SJCRH30 (cell line): ENCODE data around the gene CDK6. TPM values are rescaled to one million over a fixed set of nuclear protein-coding genes. Genes with fewer than 3 reads are reported as not detected.

Source experiments
- DNase-seq, 2 experiments: peaks; one replicate each; pipeline ENCODE4 v3.0.0-alpha.2; 2015 to 2020
- H3K27ac ChIP-seq: fragments of 250-450 bp; sonication (Bioruptor Pico); 2 replicates; pipeline ENCODE4 v1.5.1; 2020; ENCODE audit warnings: mild to moderate bottlenecking, moderate library complexity
- H3K27me3 ChIP-seq: fragments of 250-450 bp; sonication (Bioruptor Pico); 2 replicates; pipeline ENCODE4 v1.5.1; 2020; ENCODE audit warnings: mild to moderate bottlenecking, moderate library complexity
- H3K36me3 ChIP-seq: fragments of 250-450 bp; sonication (Bioruptor Pico); 2 replicates; pipeline ENCODE4 v1.5.1; 2020; ENCODE audit warnings: mild to moderate bottlenecking, moderate library complexity
- H3K4me1 ChIP-seq: fragments of 250-450 bp; sonication (Bioruptor Pico); 2 replicates; pipeline ENCODE4 v1.5.1; 2020; ENCODE audit warnings: mild to moderate bottlenecking, moderate library complexity
- H3K4me3 ChIP-seq: fragments of 250-450 bp; sonication (Bioruptor Pico); 2 replicates; pipeline ENCODE4 v1.5.1; 2020; ENCODE audit warnings: mild to moderate bottlenecking, moderate library complexity
- H3K9me3 ChIP-seq: fragments of 250-450 bp; sonication (Bioruptor Pico); replicated peaks from 2 replicates; pipeline ENCODE4 v1.5.1; 2020; ENCODE audit warnings: mild to moderate bottlenecking, moderate library complexity
- total RNA-seq: library from RNA; depleted of rRNA; stranded (reverse); fragments of >200 nt; shearing (Covaris generic); gene quantifications from 2 replicates; pipeline ENCODE4 v1.2.3, GENCODE V29; 2014

The CDK6 gene
- total RNA-seq, 1 experiment from 2014 or later: 194 TPM

DNA sequence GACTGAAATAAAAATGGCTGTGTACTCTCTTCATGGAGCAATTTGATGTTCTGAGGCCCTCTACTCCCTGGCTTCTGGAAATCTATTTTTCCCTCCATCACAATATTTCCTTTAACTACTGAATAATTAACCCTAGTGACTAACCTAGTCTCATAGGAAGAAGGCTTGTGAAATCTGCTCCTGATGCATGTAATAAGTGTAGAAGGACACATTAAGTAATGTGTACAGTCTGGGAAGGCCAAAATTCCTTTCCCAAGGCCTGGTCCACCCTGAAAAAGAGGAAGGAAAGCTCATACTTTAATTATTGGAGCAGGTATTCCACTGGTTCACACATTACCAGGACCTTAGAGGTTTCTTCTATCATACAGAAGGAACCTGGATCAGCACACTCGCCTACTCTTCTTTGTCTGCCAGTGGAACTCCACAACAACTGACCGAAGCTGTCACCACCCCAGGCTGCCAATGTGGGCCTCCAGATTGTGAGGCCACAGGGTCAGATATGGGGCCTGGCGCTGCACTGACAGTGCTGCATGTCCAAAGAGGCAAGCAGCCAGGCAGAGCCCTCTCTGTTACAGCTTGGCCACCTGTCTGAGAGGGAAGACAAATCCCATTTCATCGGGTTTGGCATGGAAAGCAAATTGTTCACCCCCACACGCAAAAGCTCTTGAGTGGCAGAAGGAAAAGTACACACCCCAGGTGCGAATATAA lies 191.8 kb downstream of the CDK6 start:
- Histone ChIP-seq H3K9me3 (no peaks in the 10 kb centered on the region), H3K4me3 (no peak overlapping the region), H3K27ac (peak overlapping the region; percentile 15; the same call in 1 of the 2 replicates), H3K27me3 (no peaks in the 10 kb centered on the region), H3K4me1 (peaks cover 40% of the 10 kb centered on the region), H3K36me3 (peaks cover 19% of the 10 kb centered on the region; the same call in 1 of the 2 replicates)
- peak in 1 of 2 experiments; percentile 44 for DNase-seq

DNA sequence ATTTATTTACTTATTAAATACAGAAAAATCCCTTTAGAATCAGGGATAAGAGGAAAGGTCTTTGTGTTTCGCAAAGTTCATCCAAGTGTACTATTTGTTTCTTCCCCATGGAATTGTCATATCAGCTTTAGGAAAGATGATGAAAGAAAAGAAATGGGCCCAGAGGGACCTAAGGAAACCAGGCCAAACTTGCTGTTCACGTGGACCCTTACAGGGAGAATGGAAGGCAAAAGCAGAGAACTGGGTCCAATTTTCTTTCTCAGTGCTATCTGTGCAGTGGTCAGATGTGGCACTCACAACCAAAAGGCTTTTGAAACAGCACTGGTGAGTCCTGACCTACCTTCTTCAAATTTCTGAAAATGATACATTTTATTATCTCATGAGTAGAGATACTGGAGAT lies 192.6 kb downstream of the CDK6 start:
- peaks cover 25% of the 10 kb centered on the region; the same call in 1 of the 2 replicates for H3K36me3 ChIP-seq
- H3K9me3 ChIP-seq: no peaks in the 10 kb centered on the region
- peaks cover 40% of the 10 kb centered on the region for H3K4me1 ChIP-seq
- no peaks in the 10 kb centered on the region for H3K27me3 ChIP-seq
- no peak overlapping the region for H3K27ac ChIP-seq
- DNase-seq: no peak
- no peak overlapping the region for H3K4me3 ChIP-seq

DNA sequence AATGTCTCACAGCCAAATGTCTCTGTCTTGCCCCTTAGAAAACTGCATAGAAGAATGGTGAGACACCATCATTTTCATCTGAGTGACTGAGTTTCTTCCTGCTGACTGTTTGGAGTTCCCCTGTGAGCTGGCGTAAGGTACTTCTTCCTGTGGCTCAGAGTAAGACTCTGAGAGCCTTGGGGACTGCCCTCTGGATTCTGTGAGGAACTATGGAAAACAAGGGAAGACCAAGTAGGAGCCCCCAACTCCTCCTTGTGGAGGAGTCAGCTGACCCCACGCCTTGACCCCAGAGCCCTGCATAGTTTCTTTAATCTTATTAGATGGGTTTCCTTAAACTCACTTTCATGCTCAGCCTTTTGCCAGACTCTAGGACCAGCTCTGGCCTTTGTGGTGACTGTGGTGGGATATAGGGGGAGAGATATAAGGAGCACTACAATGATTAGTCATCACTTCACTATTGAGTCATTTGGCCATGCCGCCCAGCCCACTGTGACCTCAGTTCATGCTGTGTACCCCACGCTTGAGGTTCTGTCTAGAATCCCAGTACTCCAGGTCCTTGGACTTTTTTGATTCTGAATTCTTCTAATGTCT lies 194.4 kb downstream of the CDK6 start:
- peaks cover 27% of the 10 kb centered on the region; the same call in 1 of the 2 replicates for H3K36me3 ChIP-seq
- peak; percentile 28 to 45 for DNase-seq
- no peaks in the 10 kb centered on the region for H3K27me3 ChIP-seq
- peaks cover 34% of the 10 kb centered on the region for H3K4me1 ChIP-seq
- H3K27ac ChIP-seq: peak overlapping the region; percentile 43
- no peak overlapping the region for H3K4me3 ChIP-seq
- no peaks in the 10 kb centered on the region for H3K9me3 ChIP-seq

DNA sequence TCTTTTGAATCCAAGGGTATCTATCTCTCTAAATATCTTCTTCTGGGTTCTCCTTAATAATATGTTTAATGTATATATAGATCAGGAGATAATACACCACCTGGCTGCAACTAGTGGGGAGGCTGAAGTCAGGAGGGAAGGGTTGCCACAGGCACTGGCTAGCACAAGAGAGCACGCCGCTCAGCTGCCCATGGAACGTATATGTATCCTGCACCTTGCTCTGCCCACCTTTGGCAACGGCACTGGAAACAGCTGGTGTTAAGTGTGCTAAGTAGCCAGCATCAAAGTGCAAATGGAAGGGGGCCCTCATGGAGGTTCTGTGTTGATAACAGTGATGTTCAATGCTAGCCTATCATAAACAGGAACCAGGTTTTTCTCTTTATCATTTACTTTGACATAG lies 196.4 kb downstream of the CDK6 start:
- Histone ChIP-seq H3K4me1 (peaks cover 38% of the 10 kb centered on the region), H3K4me3 (no peak overlapping the region), H3K27me3 (no peaks in the 10 kb centered on the region), H3K9me3 (no peaks in the 10 kb centered on the region), H3K36me3 (peaks cover 24% of the 10 kb centered on the region; the same call in 1 of the 2 replicates), H3K27ac (no peak overlapping the region)
- no peak for DNase-seq

DNA sequence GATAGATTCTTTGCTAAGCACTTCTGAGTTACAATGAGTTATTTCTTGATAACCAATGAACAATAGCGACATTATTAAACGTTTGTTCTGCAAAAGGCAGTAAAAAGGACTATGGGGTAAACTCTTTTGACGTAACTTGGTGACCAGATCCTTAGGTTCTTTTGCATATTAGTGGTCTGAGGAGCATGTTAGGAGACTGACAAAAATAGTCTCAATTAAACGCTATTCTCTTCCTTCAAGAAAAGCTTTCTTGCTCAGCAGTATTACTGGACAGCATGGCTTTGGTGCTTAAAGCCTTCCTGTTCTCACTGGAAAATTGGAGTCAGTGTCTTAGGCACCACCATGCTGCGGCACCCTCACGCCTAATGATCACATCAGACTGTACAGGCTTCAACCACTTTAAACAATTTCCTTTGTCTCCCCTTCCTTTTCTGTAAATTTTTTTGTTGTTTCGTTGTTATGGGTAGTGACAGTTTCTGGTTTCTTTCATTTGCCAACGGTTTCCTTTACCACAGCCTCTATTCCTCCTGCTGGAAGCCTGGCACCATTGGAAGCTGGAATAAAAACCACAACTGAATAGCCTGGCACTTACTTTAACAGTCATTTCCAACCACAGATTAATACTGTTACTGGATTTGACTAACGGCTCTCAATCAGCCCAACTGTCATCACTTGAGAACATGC lies 197.0 kb downstream of the CDK6 start:
- Histone ChIP-seq H3K27ac (no peak overlapping the region), H3K9me3 (no peaks in the 10 kb centered on the region), H3K36me3 (peaks cover 24% of the 10 kb centered on the region; the same call in 1 of the 2 replicates), H3K4me3 (no peak overlapping the region), H3K27me3 (no peaks in the 10 kb centered on the region), H3K4me1 (peaks cover 38% of the 10 kb centered on the region)
- DNase-seq: no peak

DNA sequence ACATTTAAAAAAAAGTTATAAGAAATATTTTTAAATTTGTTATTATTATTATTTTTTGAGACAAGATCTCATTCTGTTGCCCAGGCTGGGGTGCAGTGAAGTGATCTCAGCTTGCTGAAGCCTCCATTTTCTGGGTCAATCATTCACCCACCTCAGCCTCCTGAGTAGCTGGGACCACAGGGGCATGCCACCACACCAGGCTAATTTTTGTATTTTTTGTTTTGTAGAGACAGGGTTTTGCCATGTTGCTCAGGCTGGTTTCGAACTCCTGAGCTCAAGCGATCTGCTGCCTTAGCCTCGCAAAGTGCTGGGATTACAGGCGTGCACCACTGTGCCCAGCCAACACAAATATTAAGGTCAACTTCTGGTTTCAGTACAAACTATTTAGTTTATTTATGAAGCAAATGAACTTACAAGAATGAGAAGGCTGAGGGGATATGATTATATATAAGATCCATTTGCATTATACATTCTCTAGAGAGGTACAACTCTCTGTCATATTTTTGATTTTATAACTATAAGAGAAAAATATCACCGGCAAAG lies 200.3 kb downstream of the CDK6 start:
- DNase-seq: no peak
- Histone ChIP-seq H3K27ac (peak overlapping the region; percentile 98), H3K27me3 (no peaks in the 10 kb centered on the region)

DNA sequence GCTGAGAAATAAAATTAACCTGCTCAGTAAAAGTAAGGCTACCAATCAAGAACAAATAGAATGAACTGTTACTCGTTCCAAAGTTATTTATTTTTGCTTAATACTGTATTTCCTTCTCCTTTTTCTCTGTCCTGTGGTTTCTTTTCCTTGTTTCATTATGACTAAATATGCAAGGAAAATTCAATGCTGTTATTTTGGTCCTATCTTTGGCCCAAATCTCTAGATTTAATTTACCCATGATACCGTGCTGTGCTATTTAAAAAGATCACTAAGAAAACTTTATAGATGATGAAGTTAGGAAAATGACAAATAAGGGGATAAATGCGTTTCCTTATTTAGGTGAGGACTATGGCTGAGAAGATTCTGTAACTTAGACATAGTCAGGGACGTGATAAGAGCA lies 200.8 kb downstream of the CDK6 start:
- no peak overlapping the region for H3K4me3 ChIP-seq
- no peaks in the 10 kb centered on the region for H3K27me3 ChIP-seq
- peaks cover 51% of the 10 kb centered on the region for H3K4me1 ChIP-seq
- peak overlapping the region; percentile 98 for H3K27ac ChIP-seq
- no peak for DNase-seq
- H3K36me3 ChIP-seq: peaks cover 12% of the 10 kb centered on the region; the same call in 1 of the 2 replicates
- H3K9me3 ChIP-seq: no peaks in the 10 kb centered on the region

More for the DNA sequence above, 200.3 kb downstream of the CDK6 start:
- peaks cover 48% of the 10 kb centered on the region for H3K4me1 ChIP-seq
- no peak overlapping the region for H3K4me3 ChIP-seq
- peaks cover 9% of the 10 kb centered on the region; the same call in 1 of the 2 replicates for H3K36me3 ChIP-seq
- H3K9me3 ChIP-seq: no peaks in the 10 kb centered on the region

DNA sequence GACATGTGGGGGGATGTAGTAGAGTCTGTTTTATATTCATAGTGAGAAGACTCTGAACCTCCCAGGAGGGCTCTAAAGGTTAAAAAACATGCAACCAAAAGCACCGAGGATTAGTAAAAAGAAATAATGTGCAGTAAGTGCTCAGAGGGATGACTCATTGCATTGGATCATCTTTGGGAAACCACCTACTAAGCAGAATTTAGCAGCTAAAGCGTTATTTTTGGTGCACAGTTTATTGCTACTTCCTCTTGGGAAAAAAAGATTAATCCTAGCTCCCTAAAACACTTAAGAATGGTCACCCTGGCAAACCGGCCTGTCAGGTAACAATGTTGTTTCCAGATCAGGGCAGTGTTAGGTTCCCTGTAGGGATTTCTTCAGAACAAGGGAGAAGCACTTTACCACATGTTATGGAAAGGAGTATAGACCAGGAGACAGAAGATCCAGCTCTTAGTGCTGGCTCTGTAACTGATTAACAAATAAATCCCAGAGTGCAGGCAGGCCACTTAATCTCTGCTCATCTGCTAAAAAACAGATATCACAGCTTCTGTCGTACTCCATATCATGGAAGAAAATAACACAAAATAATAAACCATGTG lies 201.4 kb downstream of the CDK6 start:
- H3K4me1 ChIP-seq: peaks cover 51% of the 10 kb centered on the region
- H3K27ac ChIP-seq: peak overlapping the region; percentile 98
- peak; percentile 49 to 86 for DNase-seq
- no peaks in the 10 kb centered on the region for H3K27me3 ChIP-seq
- no peak overlapping the region for H3K4me3 ChIP-seq
- H3K36me3 ChIP-seq: peaks cover 12% of the 10 kb centered on the region; the same call in 1 of the 2 replicates
- H3K9me3 ChIP-seq: peaks cover 2% of the 10 kb centered on the region; the same call in 1 of the 2 replicates

DNA sequence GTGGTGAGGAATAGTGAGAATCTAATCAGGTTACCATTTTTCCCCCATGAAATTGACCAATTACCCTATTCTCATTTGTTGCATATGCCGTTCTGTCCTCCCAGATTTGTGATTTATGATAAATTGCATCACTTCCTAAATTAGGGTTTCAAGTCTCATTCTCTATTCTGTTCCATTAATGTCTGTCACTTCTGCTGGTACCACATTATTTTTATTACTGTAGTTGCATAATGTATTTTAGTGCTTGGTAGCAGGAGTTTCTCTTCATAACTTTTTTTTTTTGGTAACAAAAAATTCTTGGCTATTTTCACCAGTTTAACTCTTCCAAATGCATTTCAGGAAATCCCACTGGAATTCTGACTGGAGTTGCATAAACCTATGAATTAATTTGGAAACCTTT lies 202.2 kb downstream of the CDK6 start:
- Histone ChIP-seq H3K27me3 (no peaks in the 10 kb centered on the region), H3K4me1 (peaks cover 51% of the 10 kb centered on the region), H3K4me3 (no peak overlapping the region), H3K36me3 (peaks cover 11% of the 10 kb centered on the region; the same call in 1 of the 2 replicates), H3K9me3 (peaks cover 8% of the 10 kb centered on the region; the same call in 1 of the 2 replicates), H3K27ac (peak overlapping the region; percentile 98)
- DNase-seq: peak in 1 of 2 experiments; percentile 76

DNA sequence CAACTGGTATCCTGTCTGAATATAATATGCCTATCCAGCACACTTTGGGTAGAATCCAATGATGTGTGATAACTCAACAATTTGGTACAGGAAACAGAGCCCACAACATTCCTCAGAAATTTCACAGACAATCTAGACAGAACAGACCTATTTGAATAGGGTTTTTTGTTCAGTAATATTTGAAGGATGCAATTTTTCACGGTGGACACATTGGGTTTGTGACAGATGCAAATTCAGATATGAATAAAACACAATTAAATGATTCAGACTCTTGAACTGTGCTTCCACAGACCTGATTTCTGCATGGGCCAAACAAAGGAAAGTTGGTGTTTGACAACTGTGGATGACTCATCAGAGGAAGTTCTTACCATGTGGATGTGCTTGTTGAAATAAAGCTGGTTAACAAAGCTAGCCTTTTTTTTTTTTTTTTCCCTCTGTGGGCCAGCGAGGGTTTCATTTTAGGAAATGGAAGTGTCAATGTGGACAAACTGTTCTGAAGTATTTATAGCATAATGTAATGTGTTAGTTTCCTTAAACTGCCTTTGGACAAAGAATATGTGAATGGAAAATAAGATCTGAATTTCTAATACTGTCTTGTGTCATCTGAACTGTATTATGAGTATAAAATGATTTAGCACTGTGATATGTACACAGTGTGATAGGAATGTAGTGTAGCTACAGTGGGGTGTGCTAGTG lies 203.0 kb downstream of the CDK6 start:
- DNase-seq: peak; percentile 90 to 99
- Histone ChIP-seq H3K27ac (peak overlapping the region; percentile 98), H3K36me3 (peaks cover 8% of the 10 kb centered on the region), H3K9me3 (peaks cover 8% of the 10 kb centered on the region; the same call in 1 of the 2 replicates), H3K27me3 (no peaks in the 10 kb centered on the region), H3K4me1 (peaks cover 51% of the 10 kb centered on the region), H3K4me3 (no peak overlapping the region)

DNA sequence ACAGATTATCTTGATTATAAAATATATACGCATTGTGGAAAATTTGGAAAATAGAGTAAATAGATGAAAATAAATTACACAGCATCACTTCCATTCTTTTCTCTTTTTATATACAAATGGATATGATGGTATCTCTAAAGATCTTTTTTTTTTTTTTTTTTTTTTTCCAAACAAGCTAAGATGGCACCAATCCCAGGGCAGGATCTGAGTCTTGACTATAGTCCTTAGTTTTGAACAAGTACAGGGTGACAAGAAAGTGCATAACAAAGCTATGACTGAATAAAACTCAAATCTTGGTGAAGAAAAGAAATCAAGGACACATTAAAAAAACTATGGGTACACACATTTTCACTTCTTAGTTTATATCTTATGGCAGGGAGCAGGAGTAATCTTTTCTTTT lies 203.6 kb downstream of the CDK6 start:
- H3K27me3 ChIP-seq: no peaks in the 10 kb centered on the region
- DNase-seq: peak in 1 of 2 experiments; percentile 63
- peak overlapping the region; percentile 98 for H3K27ac ChIP-seq
- peaks cover 51% of the 10 kb centered on the region for H3K4me1 ChIP-seq
- H3K4me3 ChIP-seq: no peak overlapping the region
- H3K36me3 ChIP-seq: peaks cover 12% of the 10 kb centered on the region
- peaks cover 8% of the 10 kb centered on the region; the same call in 1 of the 2 replicates for H3K9me3 ChIP-seq

DNA sequence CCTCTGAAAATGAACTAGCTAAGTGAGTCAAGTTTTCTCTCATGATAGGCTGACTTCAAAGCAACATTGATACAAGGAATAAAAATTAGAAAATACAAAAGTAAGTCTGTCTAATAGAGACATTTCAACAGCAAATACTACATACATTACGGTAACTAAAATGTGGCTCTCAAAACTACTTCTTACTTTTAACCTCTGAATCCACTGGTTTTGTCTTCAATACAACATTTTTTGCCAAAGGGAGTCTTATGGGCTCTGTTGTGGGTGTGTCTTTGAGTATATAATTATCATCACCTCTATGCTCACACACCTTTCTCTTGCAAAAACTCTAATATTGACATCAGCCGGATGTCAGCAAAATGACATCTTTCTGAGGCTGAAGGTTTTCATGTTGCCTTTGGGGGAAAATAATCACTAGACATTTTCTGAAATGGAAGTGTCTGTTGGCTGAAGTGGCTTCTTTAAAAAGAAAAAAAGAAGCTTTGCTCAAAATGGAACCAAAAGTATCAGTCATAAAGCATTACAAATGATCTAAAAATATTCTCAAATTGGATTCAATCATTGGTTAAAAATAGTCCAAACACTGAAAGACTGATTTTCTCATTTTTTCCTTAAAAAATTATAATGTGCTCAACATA lies 204.4 kb downstream of the CDK6 start:
- H3K4me3 ChIP-seq: no peak overlapping the region
- H3K4me1 ChIP-seq: peaks cover 51% of the 10 kb centered on the region
- peak overlapping the region; percentile 98 for H3K27ac ChIP-seq
- no peaks in the 10 kb centered on the region for H3K27me3 ChIP-seq
- no peak for DNase-seq
- H3K36me3 ChIP-seq: peaks cover 20% of the 10 kb centered on the region
- H3K9me3 ChIP-seq: peaks cover 8% of the 10 kb centered on the region; the same call in 1 of the 2 replicates

DNA sequence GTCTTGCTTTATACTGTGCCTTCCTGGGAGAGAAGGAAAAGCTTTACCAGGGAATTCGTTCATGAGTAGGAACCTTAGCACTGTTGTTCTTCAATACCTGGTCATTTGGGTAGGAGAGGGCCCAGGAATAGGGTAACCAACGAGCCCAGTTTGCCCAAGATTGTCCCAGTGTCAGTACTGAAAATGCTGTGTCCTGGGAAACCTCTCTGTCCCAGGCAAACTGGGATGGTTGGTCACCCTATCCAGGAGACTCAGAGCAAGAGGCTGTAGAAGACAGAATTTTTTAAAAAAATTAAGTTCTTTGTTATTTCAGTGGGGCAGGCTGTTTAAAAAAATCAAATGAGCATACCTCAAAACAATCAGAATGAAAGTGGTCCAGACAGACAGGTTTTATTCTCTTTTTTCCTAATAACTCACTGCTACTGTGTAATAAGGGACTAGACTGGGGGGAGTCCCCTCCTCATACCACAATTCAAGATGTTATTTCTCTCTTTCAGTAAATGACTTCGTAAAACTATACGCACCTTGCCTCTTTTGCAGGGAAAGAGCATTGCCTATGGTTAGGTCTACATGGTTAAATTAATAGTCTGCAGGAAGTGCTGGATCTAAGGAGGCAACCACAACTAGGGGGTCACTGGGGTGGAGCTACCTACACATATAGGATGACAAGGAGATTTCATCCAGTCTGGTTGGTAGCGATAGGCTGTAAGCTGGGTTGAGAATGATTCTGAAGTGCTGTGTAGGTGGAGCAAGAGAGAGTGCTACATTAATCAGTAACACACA lies 205.1 kb downstream of the CDK6 start:
- Histone ChIP-seq H3K4me1 (peaks cover 50% of the 10 kb centered on the region), H3K9me3 (peaks cover 8% of the 10 kb centered on the region; the same call in 1 of the 2 replicates), H3K4me3 (no peak overlapping the region), H3K27ac (peak overlapping the region; percentile 98), H3K27me3 (no peaks in the 10 kb centered on the region), H3K36me3 (peaks cover 27% of the 10 kb centered on the region)
- peak; percentile 43 to 66 for DNase-seq
